Psoas muscle (tissue), 8 donors: ENCODE measurements around the gene RTN4RL2. TPM values are rescaled to one million over a fixed set of nuclear protein-coding genes. Genes with fewer than 3 reads are reported as not detected.
A peak's percentile ranks its signal among the peaks of the same experiment; 100 is the strongest.

Source experiments
- ATAC-seq, 4 donors: fragments of 200-7000 bp; cut with Tn5 transposase; one replicate each; pipeline ENCODE4 v1.9.1; 2020; ENCODE audit warnings: moderate library complexity in 3 of 4, mild to moderate bottlenecking in 2 of 4
- DNase-seq, 2 donors: peaks; one replicate each; pipeline ENCODE4 v3.0.0-alpha.2; 2020
- H3K27ac ChIP-seq: fragments of 200-600 bp; one replicate; pipeline ENCODE4 v1.8.0; 2022
- H3K27me3 ChIP-seq, 3 donors: fragments of 200-600 bp in 1 of 3; one replicate each; pipeline versions ENCODE4 v1.6.1 to v1.8.0; 2013 to 2022; ENCODE audit warnings: low read length in 2 of 3, mild to moderate bottlenecking in 2 of 3, moderate library complexity in 1 of 3; ENCODE audit not compliant: insufficient read depth in 3 of 3
- H3K36me3 ChIP-seq, 2 donors: fragments of 200-600 bp in 1 of 2; one replicate each; pipeline versions ENCODE4 v1.6.1 to v1.8.0; 2013 to 2022; ENCODE audit warnings: low read depth in 1 of 2, mild to moderate bottlenecking in 1 of 2, moderate library complexity in 1 of 2; ENCODE audit not compliant: insufficient read depth in 1 of 2
- H3K4me1 ChIP-seq: fragments of 200-600 bp; one replicate; pipeline ENCODE4 v1.8.0; 2022
- H3K4me3 ChIP-seq: fragments of 200-600 bp; one replicate; pipeline ENCODE4 v1.8.0; 2022; ENCODE audit warnings: mild to moderate bottlenecking
- H3K9me3 ChIP-seq: fragments of 200-600 bp; one replicate; pipeline ENCODE4 v1.8.0; 2022
- WGBS, 3 donors: extraction: QIAGEN DNeasy Blood & Tissue Kit; methylation state at CpG; one replicate each; pipeline versions ENCODE4 v1.1.6 to v1.1.7; 2013; 5-methylcytosine and 5-hydroxymethylcytosine counted together
- intact Hi-C, 2 donors: fragments of 100-400 bp; cut with DNase I; formaldehyde crosslinking; loops; one replicate each; pipeline versions ENCODE4 v1.11.0 to v1.14.2; 2022
- polyA plus RNA-seq, 3 donors: library from polyadenylated mRNA; stranded (reverse); fragments of 200-250 nt; gene quantifications; one replicate each; pipeline ENCODE4 v1.2.3, GENCODE V29; 2013
- total RNA-seq, 4 donors: library from RNA; stranded (reverse); fragmentation: NEBNext Ultra II Directional in 2 of 4; extraction: Animal tissue kit (Norgen Biotek cat#: 25700) in 2 of 4; gene quantifications; one replicate each; pipeline versions ENCODE4 v1.2.1 to v1.2.4, GENCODE V29; 2021 to 2023
- TF ChIP-seq, protein P1 (sequence below): fragments of 200-600 bp; IDR thresholded peaks from one replicate; pipeline ENCODE4 v1.8.0; 2022; ENCODE audit warnings: antibody characterized with exemption
- donor health status: healthy with polysubstance abuse.
- donor health status: DM: no; HTN: no; CAD: no; lungs with moderate emphysema.
- donor health status: Bipolar disorder and iron deficiency.
- donor health status: healthy.
- donor health status: DM: yes; HTN: yes; CAD: no.
- donor health status: DM: no; HTN: no; CAD: no.
- donor health status: DM: no; HTN: no; CAD: no.
- donor health status: DM: yes; HTN: yes; CAD: no.

RTN4RL2 gene
- total and polyA plus RNA-seq, 7 donors = 0.44 to 1.1 (median 0.77) TPM

DNA sequence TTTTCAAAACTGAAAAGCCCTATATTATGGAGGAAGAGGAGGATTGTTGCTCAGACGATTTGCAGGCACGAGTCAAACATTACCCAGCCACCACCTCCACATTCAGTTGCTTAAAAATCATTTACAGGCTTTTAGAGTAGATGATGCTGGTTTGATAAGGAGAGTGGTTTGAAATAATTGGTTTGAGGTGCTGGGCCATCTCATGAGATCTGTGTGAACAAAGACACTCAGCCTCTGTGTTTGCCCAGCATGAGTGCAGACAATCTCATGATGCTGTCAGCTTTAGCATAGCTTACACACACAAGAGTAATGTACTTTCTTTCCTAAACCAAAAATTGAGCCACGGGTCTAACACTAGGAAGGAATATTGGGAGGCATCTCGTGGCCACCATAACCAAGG lies 37.7 kb upstream of the RTN4RL2 start:
- H3K4me1 ChIP-seq = peaks cover 29% of the 10 kb centered on the region

DNA sequence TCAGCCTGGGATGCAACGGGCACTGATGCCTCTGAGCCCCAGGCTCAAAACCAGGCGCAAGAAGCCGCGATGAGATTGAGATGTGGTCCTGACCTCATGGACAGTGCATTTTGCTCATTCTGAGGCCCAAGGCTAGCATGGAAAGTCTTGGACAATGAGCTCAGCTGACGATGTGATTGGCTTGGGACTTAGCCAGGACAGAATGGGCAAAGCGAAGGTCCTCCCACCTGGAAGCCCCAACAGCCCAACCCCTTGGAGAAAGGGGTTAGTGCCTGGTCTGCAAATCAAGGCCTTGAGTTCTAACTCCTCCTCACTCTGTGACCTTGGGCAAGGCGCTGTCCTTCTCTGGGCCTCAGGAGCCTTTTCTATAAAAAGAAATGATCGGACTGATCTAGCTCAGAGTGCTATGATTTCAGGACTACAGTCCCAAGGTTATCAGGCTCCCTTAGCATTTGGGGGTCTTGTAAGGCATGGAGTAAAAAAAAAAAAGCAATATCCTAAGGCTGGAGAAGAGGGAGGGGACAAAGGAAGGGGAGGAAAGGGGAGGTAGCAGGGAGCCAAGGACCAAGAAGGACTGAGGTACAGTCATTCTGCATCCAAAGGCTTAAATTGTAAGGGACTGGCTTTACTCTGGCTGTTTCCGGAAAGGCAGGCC lies 36.1 kb upstream of the RTN4RL2 start:
- Histone ChIP-seq H3K27me3 (peaks cover 0 to 33% (median 0%) of the 10 kb centered on the region in 3 donors), H3K9me3 (no peaks in the 10 kb centered on the region), H3K4me3 (peak overlapping the region; percentile 38), H3K4me1 (peaks cover 32% of the 10 kb centered on the region), H3K27ac (peak overlapping the region; percentile 84), H3K36me3 (peaks cover 3 to 4% of the 10 kb centered on the region in 2 donors)
- intact Hi-C loops = no loop called here
- TF ChIP-seq, protein P1, sequence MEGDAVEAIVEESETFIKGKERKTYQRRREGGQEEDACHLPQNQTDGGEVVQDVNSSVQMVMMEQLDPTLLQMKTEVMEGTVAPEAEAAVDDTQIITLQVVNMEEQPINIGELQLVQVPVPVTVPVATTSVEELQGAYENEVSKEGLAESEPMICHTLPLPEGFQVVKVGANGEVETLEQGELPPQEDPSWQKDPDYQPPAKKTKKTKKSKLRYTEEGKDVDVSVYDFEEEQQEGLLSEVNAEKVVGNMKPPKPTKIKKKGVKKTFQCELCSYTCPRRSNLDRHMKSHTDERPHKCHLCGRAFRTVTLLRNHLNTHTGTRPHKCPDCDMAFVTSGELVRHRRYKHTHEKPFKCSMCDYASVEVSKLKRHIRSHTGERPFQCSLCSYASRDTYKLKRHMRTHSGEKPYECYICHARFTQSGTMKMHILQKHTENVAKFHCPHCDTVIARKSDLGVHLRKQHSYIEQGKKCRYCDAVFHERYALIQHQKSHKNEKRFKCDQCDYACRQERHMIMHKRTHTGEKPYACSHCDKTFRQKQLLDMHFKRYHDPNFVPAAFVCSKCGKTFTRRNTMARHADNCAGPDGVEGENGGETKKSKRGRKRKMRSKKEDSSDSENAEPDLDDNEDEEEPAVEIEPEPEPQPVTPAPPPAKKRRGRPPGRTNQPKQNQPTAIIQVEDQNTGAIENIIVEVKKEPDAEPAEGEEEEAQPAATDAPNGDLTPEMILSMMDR = no peak
- peak in 1 of 4 donors; percentile 3 for ATAC-seq
- DNase-seq = no peak
- WGBS, 3 donors = 76 to 82% (median 81%) methylated on average over 9 of the region's 9 CpGs

More for the DNA sequence above, 37.7 kb upstream of the RTN4RL2 start:
- Histone ChIP-seq H3K27me3 (peaks cover 0 to 29% (median 0%) of the 10 kb centered on the region in 3 donors), H3K4me3 (no peak overlapping the region), H3K36me3 (peaks cover 3 to 8% of the 10 kb centered on the region in 2 donors), H3K9me3 (no peaks in the 10 kb centered on the region), H3K27ac (no peak overlapping the region)
- ATAC-seq (no peak), DNase-seq (no peak)
- TF ChIP-seq, protein P1 = no peak
- intact Hi-C loops = no loop called here
- WGBS, 3 donors = 82 to 92% (median 83%) methylated on average over 4 of the region's 4 CpGs

DNA sequence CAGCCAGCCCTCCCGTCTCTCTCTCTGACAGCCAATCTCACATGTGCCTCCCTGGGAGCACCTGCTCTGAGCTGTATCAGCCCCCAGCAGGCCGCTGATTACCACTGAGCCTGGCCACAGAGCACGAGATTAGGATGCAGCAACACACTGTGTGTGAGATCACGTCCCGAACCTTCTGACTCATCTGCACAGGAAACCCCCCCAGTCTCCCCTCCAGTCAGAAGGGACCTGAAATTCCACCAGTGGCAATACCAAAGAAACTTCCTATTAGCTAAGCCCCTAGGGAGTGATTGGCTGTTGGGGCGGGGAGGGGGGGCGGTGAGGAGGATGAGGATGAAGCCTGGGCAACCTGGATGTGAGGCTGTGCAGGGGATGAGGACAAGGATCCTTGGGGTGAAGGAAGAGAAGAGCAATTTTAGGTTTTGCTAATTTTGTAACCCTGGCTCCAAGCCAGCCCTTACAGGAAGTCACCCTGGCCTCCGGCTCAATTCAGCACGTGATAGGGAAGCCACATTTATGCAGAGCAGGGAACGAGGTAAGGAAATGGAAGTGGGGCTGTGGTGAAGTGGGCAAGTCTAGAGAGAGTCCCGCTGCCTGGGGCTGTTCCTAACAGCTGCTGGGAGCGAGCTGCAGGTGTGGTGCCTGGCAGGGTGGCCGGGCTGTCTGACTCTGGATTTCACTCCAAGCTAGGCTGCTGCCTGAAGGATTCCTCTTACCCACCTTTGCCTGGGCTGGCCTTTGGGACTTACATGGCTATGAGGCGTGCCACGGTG lies 35.4 kb upstream of the RTN4RL2 start:
- Histone ChIP-seq H3K4me1 (peaks cover 32% of the 10 kb centered on the region), H3K36me3 (peaks cover under 1 to 3% of the 10 kb centered on the region in 2 donors), H3K4me3 (peak overlapping the region; percentile 66), H3K27me3 (peaks cover 0 to 33% (median 0%) of the 10 kb centered on the region in 3 donors), H3K27ac (peak overlapping the region; percentile 84), H3K9me3 (no peaks in the 10 kb centered on the region)
- intact Hi-C loops = loop anchor here in 1 of 2 donors (5.0 kb wide), 1 partner anchor 78 kb away; no protein-coding TSS in a partner anchor
- TF ChIP-seq, protein P1 = no peak
- peak; percentile 80 to 86 for DNase-seq
- ATAC-seq = peak; percentile 66 to 79 (median 74)
- WGBS, 3 donors = 40 to 55% (median 44%) methylated on average over 15 of the region's 15 CpGs

DNA sequence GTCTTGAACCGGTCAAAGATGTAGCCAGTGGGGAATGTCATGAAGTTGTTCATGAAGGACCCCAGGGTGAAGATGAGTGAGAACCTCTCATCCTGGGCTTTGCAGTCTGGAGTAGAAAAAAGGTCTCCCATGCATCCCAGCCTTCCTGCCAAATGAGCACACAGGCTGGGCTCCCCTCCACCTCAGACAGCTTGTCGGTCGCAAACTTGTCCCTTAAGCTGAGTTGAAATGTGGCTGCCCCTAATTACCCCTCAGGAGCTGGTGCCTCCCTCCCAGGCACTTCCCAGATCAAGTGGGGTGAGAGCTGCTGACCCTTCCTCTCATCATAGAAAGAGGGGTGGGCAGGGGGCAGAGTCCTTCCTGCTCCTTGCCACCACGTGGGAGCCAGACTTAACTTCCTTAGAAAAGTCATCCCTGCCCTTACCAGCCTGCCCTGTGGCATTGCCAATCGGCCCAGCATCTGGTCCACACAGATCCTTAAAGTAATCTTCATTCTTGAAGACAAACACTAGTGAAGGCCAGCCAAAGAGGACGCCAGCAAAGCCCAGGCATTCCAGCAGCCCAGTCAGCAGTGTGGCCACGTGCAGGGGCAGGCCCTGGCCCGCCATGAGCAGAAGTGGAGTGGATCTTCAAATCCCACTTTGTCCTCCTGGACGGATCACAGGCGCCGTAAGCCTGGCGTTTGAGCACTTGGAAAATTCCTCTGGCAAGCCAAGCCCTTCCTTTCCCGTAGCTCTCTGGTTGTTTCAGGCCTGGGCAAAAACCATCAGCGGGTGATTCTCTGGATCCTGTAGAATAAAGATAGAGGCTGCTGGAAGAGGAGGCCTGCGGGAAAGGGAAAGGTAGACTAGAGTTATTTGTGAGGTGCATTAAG lies 34.5 kb upstream of the RTN4RL2 start:
- peaks cover 32% of the 10 kb centered on the region for H3K4me1 ChIP-seq
- peak; percentile 75 to 76 for DNase-seq

More for the DNA sequence above, 34.5 kb upstream of the RTN4RL2 start:
- peak overlapping the region; percentile 66 for H3K4me3 ChIP-seq
- intact Hi-C loops = loop anchor here in 1 of 2 donors (5.0 kb wide), 1 partner anchor 79 kb away; no protein-coding TSS in a partner anchor
- ATAC-seq = peak; percentile 18 to 48 (median 28)
- no peaks in the 10 kb centered on the region for H3K9me3 ChIP-seq
- H3K36me3 ChIP-seq = peaks cover 0 to 3% of the 10 kb centered on the region in 2 donors
- WGBS, 3 donors = 19 to 29% (median 21%) methylated on average over 15 of the region's 15 CpGs
- H3K27me3 ChIP-seq = peaks cover 0 to 33% (median 0%) of the 10 kb centered on the region in 3 donors
- TF ChIP-seq, protein P1 = no peak
- peak overlapping the region; percentile 84 for H3K27ac ChIP-seq
